Activated CD8-positive, alpha-beta T cell treated with anti-CD3 and anti-CD28 coated beads for 36 hours (primary cell): Measurements from ENCODE around the gene ATP6V0D1. TPM values are rescaled to one million over a fixed set of nuclear protein-coding genes. Genes with fewer than 3 reads are reported as not detected.
"Not testable (repeated sequence)": the region's sequence is repeated elsewhere in the genome, so short reads cannot be mapped to it uniquely, and the experiment has no call there.

ENCODE experiments used
- ATAC-seq: fragments of 200-7000 bp; cut with Tn5 transposase; one replicate; pipeline ENCODE4 v1.10.0; 2021; ENCODE audit warnings: mild to moderate bottlenecking, moderate library complexity
- CTCF ChIA-PET: fragments of 350-600 bp; sonication (Branson Sonifier 250); formaldehyde crosslinking; loops from one replicate; lab custom pipeline; 2021; ENCODE audit warnings: antibody characterized with exemption; lab: Charles Lee
- POLR2A ChIA-PET: fragments of 350-600 bp; sonication (Branson Sonifier 250); formaldehyde crosslinking; loops from one replicate; lab custom pipeline; 2021; ENCODE audit warnings: antibody characterized with exemption; lab: Charles Lee
- DNase-seq: peaks from one replicate; pipeline ENCODE4 v3.0.0-alpha.2; 2020
- H3K27ac Mint-ChIP-seq: one replicate; pipeline ENCODE4 v1.8.0; 2021; ENCODE audit warnings: mild to moderate bottlenecking, mixed read lengths
- H3K27me3 Mint-ChIP-seq: one replicate; pipeline ENCODE4 v1.8.0; 2021; ENCODE audit warnings: mixed read lengths
- H3K36me3 Mint-ChIP-seq: one replicate; pipeline ENCODE4 v1.8.0; 2021; ENCODE audit warnings: low read depth, mixed read lengths
- H3K4me1 Mint-ChIP-seq: one replicate; pipeline ENCODE4 v1.8.0; 2021; ENCODE audit warnings: low read depth, mixed read lengths
- H3K4me3 Mint-ChIP-seq: one replicate; pipeline ENCODE4 v1.8.0; 2021; ENCODE audit warnings: mild to moderate bottlenecking, moderate library complexity, mixed read lengths
- H3K9me3 Mint-ChIP-seq: one replicate; pipeline ENCODE4 v1.8.0; 2021; ENCODE audit warnings: mixed read lengths
- CTCF ChIP-seq: fragments of 200-600 bp; IDR thresholded peaks from one replicate; pipeline ENCODE4 v1.8.0; 2022; ENCODE audit warnings: antibody characterized with exemption, mild to moderate bottlenecking
- intact Hi-C: fragments of 100-400 bp; cut with micrococcal nuclease; formaldehyde crosslinking; loops from one replicate; pipeline ENCODE4 v1.10.0; 2022
- total RNA-seq, 2 experiments: library from RNA; stranded (reverse); gene quantifications; one replicate each; pipeline ENCODE4 v1.2.3, GENCODE V29; 2021

The ATP6V0D1 gene
- total RNA-seq, 2 experiments from 2014 or later: 17.5 to 18.2 TPM

- H3K4me3 Mint-ChIP-seq: no peak overlapping the region
- H3K27me3 Mint-ChIP-seq: no peaks in the 10 kb centered on the region
- TF ChIP-seq CTCF: no peak
- DNase-seq (no peak), ATAC-seq (no peak)
- H3K36me3 Mint-ChIP-seq: no peaks in the 10 kb centered on the region
- POLR2A ChIA-PET: interaction anchor here (1.1 to 3.3 kb wide), 3 partner anchors 18 to 151 kb away, joined by 3 to 8 read pairs (median 4); partner anchors contain the start of gene CARMIL2
- intact Hi-C loops: no loop called here
- no peak overlapping the region for H3K27ac Mint-ChIP-seq
- H3K9me3 Mint-ChIP-seq: no peaks in the 10 kb centered on the region
- CTCF ChIA-PET: interaction anchor here (0.8 to 7.4 kb wide), 16 partner anchors 9 to 151 kb away, joined by 3 to 142 read pairs (median 4); partner anchors contain the start of genes ATP6V0D1, C16orf86, CARMIL2 and ENKD1
- H3K4me1 Mint-ChIP-seq: peaks cover 15% of the 10 kb centered on the region
Observed at GRCh38 chr16:67516296-67517154, 35.6 kb upstream of the ATP6V0D1 start.

- peak; percentile 78 for TF ChIP-seq CTCF
- H3K4me3 Mint-ChIP-seq: no peak overlapping the region
- intact Hi-C loops: loop anchor here (2.0 kb wide), 1 partner anchor 20 kb away; no protein-coding TSS in a partner anchor
- peak; percentile 96 for DNase-seq
- peaks cover 9% of the 10 kb centered on the region for H3K4me1 Mint-ChIP-seq
- no peaks in the 10 kb centered on the region for H3K27me3 Mint-ChIP-seq
- peak; percentile 92 for ATAC-seq
- no peaks in the 10 kb centered on the region for H3K9me3 Mint-ChIP-seq
- H3K27ac Mint-ChIP-seq: no peak overlapping the region
- H3K36me3 Mint-ChIP-seq: no peaks in the 10 kb centered on the region
- CTCF ChIA-PET: interaction anchor here (0.5 to 7.4 kb wide), 28 partner anchors 9 to 937 kb away, joined by 3 to 142 read pairs (median 4); partner anchors contain the start of genes ACD, ATP6V0D1 and PARD6A
- POLR2A ChIA-PET: interaction anchor here (1.0 to 2.3 kb wide), 2 partner anchors 33 to 131 kb away, joined by 3 to 9 read pairs; partner anchors contain the start of genes ATP6V0D1 and CARMIL2
Observed at GRCh38 chr16:67514382-67514828, 33.4 kb upstream of the ATP6V0D1 start.

DNA sequence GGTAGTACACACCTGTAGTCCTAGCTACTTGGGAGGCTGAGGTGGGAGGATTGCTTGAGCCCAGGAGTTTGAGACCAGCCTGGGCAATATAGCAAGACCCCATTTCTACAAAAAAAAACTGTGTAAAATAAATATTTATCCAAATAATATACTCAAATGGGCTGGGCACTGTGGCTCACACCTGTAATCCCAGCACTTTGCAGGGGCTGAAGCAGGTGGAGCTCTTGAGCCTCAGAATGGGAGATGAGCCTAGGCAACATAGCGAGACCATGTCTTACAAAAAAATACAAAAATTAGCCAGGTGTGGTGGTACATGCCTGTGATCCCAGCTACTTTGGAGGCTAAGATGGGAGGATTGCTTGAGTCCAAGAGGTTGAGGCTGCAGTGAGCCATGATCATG, 32.9 kb upstream of the ATP6V0D1 start:
- not testable (repeated sequence) for H3K27me3 Mint-ChIP-seq, H3K36me3 Mint-ChIP-seq, DNase-seq, H3K9me3 Mint-ChIP-seq, H3K4me3 Mint-ChIP-seq, H3K27ac Mint-ChIP-seq
- POLR2A ChIA-PET: interaction anchor here (1.0 to 2.3 kb wide), 2 partner anchors 33 to 131 kb away, joined by 3 to 9 read pairs; partner anchors contain the start of genes ATP6V0D1 and CARMIL2
- CTCF ChIA-PET: interaction anchor here (0.5 to 7.4 kb wide), 28 partner anchors 9 to 938 kb away, joined by 3 to 142 read pairs (median 4); partner anchors contain the start of genes ACD, ATP6V0D1, CARMIL2 and PARD6A
- intact Hi-C loops: loop anchor here (2.0 kb wide), 1 partner anchor 19 kb away; no protein-coding TSS in a partner anchor
- H3K4me1 Mint-ChIP-seq: peaks cover 11% of the 10 kb centered on the region
- ATAC-seq: peak; percentile 11

- peaks cover 4% of the 10 kb centered on the region for H3K36me3 Mint-ChIP-seq
- peaks cover 33% of the 10 kb centered on the region for H3K4me1 Mint-ChIP-seq
- ChIA-PET CTCF (interaction anchor here (0.7 to 5.0 kb wide), 4 partner anchors 10 to 28 kb away, joined by 3 to 34 read pairs (median 7); no protein-coding TSS in a partner anchor), POLR2A (interaction anchor here (0.6 to 2.7 kb wide), 3 partner anchors 12 to 619 kb away, joined by 3 to 7 read pairs (median 3); no protein-coding TSS in a partner anchor)
- H3K27me3 Mint-ChIP-seq: no peaks in the 10 kb centered on the region
- H3K9me3 Mint-ChIP-seq: peaks cover 1% of the 10 kb centered on the region
- ATAC-seq: no peak
- H3K4me3 Mint-ChIP-seq: no peak overlapping the region
- TF ChIP-seq CTCF: no peak
- DNase-seq: no peak
- intact Hi-C loops: no loop called here
- no peak overlapping the region for H3K27ac Mint-ChIP-seq
Observed at GRCh38 chr16:67509016-67509415, 28.1 kb upstream of the ATP6V0D1 start.

- intact Hi-C loops: no loop called here
- ATAC-seq (no peak), DNase-seq (no peak)
- Mint-ChIP-seq H3K27ac (peak overlapping the region; percentile 43), H3K27me3 (no peaks in the 10 kb centered on the region), H3K36me3 (peaks cover 4% of the 10 kb centered on the region), H3K9me3 (peaks cover 1% of the 10 kb centered on the region), H3K4me3 (no peak overlapping the region), H3K4me1 (peaks cover 40% of the 10 kb centered on the region)
- ChIA-PET CTCF (interaction anchor here (1.9 to 3.8 kb wide), 3 partner anchors 12 to 25 kb away, joined by 8 to 16 read pairs (median 9); partner anchors contain the start of gene ATP6V0D1), POLR2A (no interaction called here)
- no peak for TF ChIP-seq CTCF
Observed at GRCh38 chr16:67506468-67506867, 25.5 kb upstream of the ATP6V0D1 start.
